Muscle of leg (tissue), 11 donors: ENCODE measurements around the gene SPEF2. TPM values are rescaled to one million over a fixed set of nuclear protein-coding genes. Genes with fewer than 3 reads are reported as not detected.

ENCODE experiments used
- DNase-seq: peaks from one replicate; pipeline ENCODE4 v3.0.0; 2013
- H3K27ac ChIP-seq: one replicate; pipeline ENCODE4 v1.5.1; 2013; ENCODE audit warnings: mild to moderate bottlenecking, low read length, control low read depth
- H3K27me3 ChIP-seq: one replicate; pipeline ENCODE4 v1.6.1; 2013; ENCODE audit warnings: low read length; ENCODE audit not compliant: control insufficient read depth, insufficient read depth
- H3K36me3 ChIP-seq: one replicate; pipeline ENCODE4 v1.6.1; 2013; ENCODE audit warnings: low read length; ENCODE audit not compliant: control insufficient read depth, insufficient read depth
- H3K4me1 ChIP-seq: one replicate; pipeline ENCODE4 v1.6.1; 2013; ENCODE audit warnings: low read length; ENCODE audit not compliant: control insufficient read depth, insufficient read depth
- H3K4me3 ChIP-seq: one replicate; pipeline ENCODE4 v1.5.1; 2013; ENCODE audit warnings: low read length, control low read depth
- H3K9me3 ChIP-seq: replicated peaks from 2 replicates; pipeline ENCODE4 v1.6.1; 2013; ENCODE audit warnings: low read depth, low read length; ENCODE audit not compliant: control insufficient read depth
- WGBS: methylation state at CpG from one replicate; pipeline ENCODE4 v1.1.5; 2013; ENCODE audit warnings: missing lambda C conversion rate; ENCODE audit not compliant: insufficient coverage; 5-methylcytosine and 5-hydroxymethylcytosine counted together
- polyA plus RNA-seq, 8 donors: library from polyadenylated mRNA; unstranded; fragments of 120-200 nt; gene quantifications; one replicate each; pipeline versions ENCODE4 v1.2.1 to v1.2.3, GENCODE V29; 2013; ENCODE audit warnings: inconsistent platforms in 1 of 8, low replicate concordance in 1 of 8; ENCODE audit not compliant: insufficient read length in 8 of 8, insufficient read depth in 1 of 8
- total RNA-seq: library from RNA; stranded (reverse); fragments of 120-200 nt; gene quantifications from one replicate; pipeline ENCODE4 v1.2.4, GENCODE V29; 2013

The SPEF2 gene
- total and polyA plus RNA-seq, 9 donors = 5.1 to 10.3 (median 8.3) TPM

DNA sequence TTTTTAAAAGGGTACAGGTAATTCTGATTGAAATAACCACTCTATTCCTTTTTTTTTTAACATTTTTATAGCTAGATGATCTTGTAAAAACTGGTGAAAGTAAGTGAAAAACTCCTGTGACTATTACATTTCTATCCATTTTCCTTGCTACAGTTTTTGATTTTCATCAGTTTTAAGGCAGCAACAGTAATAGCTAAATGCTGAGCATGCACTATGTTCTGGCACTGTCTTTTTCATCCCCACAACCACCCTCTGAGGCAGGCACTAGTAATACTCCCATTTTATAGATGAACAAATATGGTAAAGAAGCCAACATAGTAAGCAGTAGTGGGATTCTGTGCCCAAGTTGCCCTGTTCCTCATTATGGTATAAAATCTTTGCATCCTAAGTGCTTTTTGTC, 126.0 kb downstream of the SPEF2 start:
- no peaks in the 10 kb centered on the region for H3K9me3 ChIP-seq
- H3K27me3 ChIP-seq = no peaks in the 10 kb centered on the region
- no peak overlapping the region for H3K4me3 ChIP-seq
- H3K4me1 ChIP-seq = no peaks in the 10 kb centered on the region
- no peak for DNase-seq
- H3K36me3 ChIP-seq = no peaks in the 10 kb centered on the region
- no peak overlapping the region for H3K27ac ChIP-seq

DNA sequence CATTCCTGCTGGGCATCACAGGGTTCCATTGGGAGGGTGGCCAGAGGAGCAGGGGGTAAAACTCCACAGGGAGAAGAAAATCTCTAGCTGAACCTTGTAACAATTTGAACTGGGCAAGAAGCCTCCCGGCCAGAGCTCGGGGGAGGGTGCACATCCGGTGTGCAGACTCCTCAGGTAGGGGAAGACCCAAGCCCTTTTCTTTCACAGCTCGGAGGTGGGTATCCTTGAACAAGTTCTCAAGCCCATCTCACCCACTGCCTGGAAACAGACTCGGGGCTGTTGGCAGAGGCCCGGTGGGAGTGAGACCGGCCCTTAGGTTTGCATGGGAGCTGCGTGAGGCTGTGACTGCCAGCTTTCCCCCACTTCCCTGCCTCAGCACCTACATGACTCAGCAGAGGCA, 127.5 kb downstream of the SPEF2 start:
- 88% methylated on average over 4 of the region's 8 CpGs for WGBS
- no peaks in the 10 kb centered on the region for H3K9me3 ChIP-seq
- no peaks in the 10 kb centered on the region for H3K4me1 ChIP-seq
- H3K4me3 ChIP-seq = no peak overlapping the region
- H3K36me3 ChIP-seq = no peaks in the 10 kb centered on the region
- H3K27me3 ChIP-seq = no peaks in the 10 kb centered on the region
- H3K27ac ChIP-seq = no peak overlapping the region
- DNase-seq = no peak

DNA sequence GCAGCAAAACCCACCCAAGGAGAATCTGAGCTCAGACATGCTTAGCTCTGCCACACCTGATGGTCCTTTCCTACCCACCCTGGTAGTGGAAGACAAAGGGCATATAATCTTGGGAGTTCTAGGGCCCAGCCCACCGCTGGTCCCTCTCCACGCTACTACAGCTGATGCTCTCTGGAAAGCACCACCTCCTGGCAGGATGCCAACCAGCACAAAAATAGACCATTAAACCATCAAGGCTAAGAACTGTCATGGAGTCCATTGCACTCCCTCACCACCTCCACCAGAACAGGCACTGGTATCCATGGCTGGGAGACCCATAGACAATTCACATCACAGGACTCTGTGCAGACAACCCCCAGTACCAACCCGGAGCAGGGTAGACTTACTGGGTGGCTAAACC, 128.0 kb downstream of the SPEF2 start:
- Histone ChIP-seq H3K4me1 (no peaks in the 10 kb centered on the region), H3K4me3 (no peak overlapping the region), H3K27ac (no peak overlapping the region), H3K36me3 (no peaks in the 10 kb centered on the region), H3K27me3 (no peaks in the 10 kb centered on the region), H3K9me3 (no peaks in the 10 kb centered on the region)
- WGBS = 66% methylated on average over 2 of the region's 3 CpGs
- DNase-seq = no peak

DNA sequence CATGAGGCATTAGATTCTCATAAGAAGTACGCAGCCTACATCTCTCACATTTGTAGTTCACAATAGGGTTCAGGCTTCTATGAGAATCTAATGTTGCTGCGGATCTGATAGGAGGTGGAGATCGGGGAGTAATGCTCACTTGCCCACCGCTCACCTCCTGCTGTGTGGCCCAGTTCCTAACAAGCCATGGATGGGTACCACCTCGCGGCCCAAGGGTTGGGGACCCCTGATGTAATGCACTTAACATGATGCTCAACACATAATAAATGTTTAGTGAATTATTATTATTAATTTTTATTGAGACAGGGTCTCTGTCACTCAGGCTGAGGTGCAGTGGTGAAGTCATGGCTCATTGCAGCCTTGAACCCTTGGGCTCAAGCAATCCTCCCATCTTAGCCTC, 134.3 kb downstream of the SPEF2 start:
- H3K9me3 ChIP-seq = no peaks in the 10 kb centered on the region
- no CpG with 5 or more reads among the region's 6 CpGs for WGBS
- no peak overlapping the region for H3K4me3 ChIP-seq

DNA sequence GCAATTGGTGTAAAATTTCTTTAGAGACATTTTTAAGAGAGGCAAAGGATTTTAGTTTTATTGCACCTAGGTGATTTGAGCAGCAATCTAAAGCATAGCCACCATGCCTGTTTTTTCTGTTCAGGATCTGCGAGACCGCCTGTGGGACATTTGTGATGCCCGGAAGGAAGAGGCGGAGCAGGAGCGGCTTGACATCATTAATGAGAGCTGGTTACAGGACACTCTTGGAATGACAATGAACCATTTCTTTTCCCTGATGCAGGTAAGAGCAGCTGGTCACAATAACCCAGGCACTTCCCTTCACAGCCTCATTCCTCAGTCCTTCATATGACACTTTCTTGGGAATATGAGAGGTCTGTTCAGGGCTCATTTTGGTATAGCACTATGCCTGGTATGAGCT, 135.8 kb downstream of the SPEF2 start:
- H3K27me3 ChIP-seq = no peaks in the 10 kb centered on the region
- 43% methylated on average over 4 of the region's 5 CpGs for WGBS

More for the DNA sequence above, 134.3 kb downstream of the SPEF2 start:
- no peak for DNase-seq
- H3K4me1 ChIP-seq = no peaks in the 10 kb centered on the region
- no peak overlapping the region for H3K27ac ChIP-seq
- no peaks in the 10 kb centered on the region for H3K27me3 ChIP-seq
- no peaks in the 10 kb centered on the region for H3K36me3 ChIP-seq

DNA sequence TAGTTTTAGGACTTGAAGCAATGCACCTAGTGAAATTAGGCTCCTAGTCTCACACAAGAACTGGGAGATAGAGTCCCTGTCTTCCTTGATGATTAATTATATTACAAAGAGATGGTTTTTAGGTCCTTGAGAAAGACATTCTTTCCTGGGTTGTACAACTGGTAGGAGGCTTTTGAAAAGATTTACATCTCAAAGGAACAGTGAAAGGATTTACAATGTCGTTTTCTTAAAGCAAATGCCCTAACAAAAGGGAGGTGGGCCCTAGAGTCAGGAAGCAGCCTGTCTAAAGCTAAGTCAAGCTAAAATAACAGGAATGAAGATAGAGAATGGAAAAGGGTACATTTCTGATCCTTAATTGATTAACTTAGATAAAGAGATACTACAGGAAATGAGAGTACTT, 136.8 kb downstream of the SPEF2 start:
- 33% methylated on average over 1 of the region's 1 CpG for WGBS

More for the DNA sequence above, 135.8 kb downstream of the SPEF2 start:
- Histone ChIP-seq H3K4me3 (no peak overlapping the region), H3K4me1 (no peaks in the 10 kb centered on the region), H3K36me3 (no peaks in the 10 kb centered on the region), H3K9me3 (no peaks in the 10 kb centered on the region), H3K27ac (no peak overlapping the region)
- DNase-seq = no peak

DNA sequence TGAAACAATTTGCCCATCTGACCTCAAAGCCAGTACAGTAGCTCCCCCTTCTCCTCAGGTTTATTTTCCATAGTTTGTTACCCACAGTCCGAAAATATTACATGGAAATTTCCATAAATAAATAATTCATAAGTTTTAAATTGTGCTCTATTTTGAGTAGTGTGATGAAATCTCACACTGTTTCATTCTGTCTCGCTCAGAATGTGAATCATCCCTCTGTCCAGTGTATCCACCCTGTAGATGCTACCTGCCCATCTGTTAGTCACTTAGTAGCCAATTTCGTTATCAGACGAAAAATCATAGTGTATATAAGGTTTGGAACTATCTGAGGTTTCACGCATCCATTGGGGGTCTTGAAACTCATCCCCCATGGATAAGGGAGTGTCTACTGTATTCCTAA, 138.3 kb downstream of the SPEF2 start:
- WGBS = no CpG with 5 or more reads among the region's 5 CpGs
- Histone ChIP-seq H3K4me1 (no peaks in the 10 kb centered on the region), H3K27ac (no peak overlapping the region), H3K27me3 (no peaks in the 10 kb centered on the region), H3K36me3 (no peaks in the 10 kb centered on the region), H3K4me3 (no peak overlapping the region), H3K9me3 (no peaks in the 10 kb centered on the region)
- DNase-seq = no peak

More for the DNA sequence above, 136.8 kb downstream of the SPEF2 start:
- Histone ChIP-seq H3K4me3 (no peak overlapping the region), H3K36me3 (no peaks in the 10 kb centered on the region), H3K9me3 (no peaks in the 10 kb centered on the region), H3K27me3 (no peaks in the 10 kb centered on the region), H3K27ac (no peak overlapping the region), H3K4me1 (no peaks in the 10 kb centered on the region)
- DNase-seq = no peak

DNA sequence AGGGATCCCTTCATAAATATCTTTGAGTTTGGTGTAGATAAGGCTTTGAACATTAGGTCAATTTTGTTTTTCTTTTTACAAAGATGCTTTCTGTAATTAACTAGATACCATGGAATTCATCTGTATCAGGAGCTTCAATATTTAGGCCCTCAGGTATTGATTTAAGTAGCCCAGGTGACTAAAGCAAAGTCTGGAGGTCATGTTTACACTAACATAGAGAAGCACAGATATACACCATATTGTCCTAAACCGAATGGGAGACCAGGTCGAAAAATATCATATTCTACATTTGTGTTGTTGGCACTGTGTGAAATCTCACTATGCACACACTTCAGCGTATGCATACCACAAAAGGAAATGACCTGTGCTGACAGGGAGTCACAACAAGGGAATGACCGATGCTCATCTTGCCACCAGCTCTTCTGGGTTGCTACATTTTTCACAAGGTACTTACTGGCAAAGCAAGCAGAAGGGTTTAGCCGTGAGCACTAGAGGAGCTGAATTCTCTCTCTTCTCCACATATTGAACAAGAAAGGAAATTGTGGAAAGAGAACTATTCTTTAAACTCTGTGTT, 140.6 kb downstream of the SPEF2 start:
- Histone ChIP-seq H3K9me3 (no peaks in the 10 kb centered on the region), H3K4me1 (no peaks in the 10 kb centered on the region), H3K36me3 (no peaks in the 10 kb centered on the region), H3K4me3 (no peak overlapping the region), H3K27ac (no peak overlapping the region), H3K27me3 (no peaks in the 10 kb centered on the region)
- DNase-seq = no peak
- WGBS = 100% methylated on average over 1 of the region's 5 CpGs

DNA sequence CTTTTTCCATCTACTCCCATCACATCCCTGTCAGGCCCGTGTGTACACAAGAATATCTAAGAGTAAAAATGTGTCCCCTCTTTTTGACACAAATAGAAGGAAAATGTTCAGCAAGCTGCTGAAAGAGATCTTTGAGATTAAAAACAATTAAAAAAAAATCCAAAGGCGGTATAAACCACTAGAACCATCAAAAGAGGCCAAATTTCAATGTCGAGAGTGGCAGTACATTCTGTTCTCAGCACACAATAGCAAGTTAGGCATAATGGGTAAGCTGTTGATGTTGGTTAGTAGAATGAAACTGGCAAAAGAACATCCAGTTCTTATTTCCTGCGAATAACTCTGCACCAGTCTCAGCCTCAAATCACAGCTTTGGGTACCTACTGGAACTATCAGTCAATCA, 143.9 kb downstream of the SPEF2 start:
- no peaks in the 10 kb centered on the region for H3K9me3 ChIP-seq
- H3K27me3 ChIP-seq = no peaks in the 10 kb centered on the region
- WGBS = no CpG with 5 or more reads among the region's 4 CpGs
- no peaks in the 10 kb centered on the region for H3K4me1 ChIP-seq
- no peaks in the 10 kb centered on the region for H3K36me3 ChIP-seq
- DNase-seq = no peak
- H3K27ac ChIP-seq = no peak overlapping the region
- H3K4me3 ChIP-seq = no peak overlapping the region

DNA sequence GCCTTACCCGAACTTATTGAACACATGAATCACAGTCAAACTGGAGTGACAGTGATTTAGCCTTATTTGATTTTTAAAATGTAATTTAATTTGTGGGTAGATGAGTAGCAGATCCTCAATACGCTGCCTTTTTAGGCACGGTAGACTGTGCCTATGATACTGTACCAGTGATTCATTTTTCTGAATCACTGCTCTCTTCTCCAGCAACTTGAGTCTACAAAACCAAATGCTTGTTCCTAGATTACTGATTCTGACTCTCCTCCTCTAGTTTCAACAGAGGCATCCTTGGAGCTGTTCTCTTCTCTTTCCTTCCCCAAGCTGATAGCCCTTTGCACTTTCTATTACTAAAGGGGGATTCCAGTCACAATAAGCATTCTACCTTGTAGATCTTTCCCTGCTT, 144.7 kb downstream of the SPEF2 start:
- no peaks in the 10 kb centered on the region for H3K9me3 ChIP-seq
- DNase-seq = no peak
- H3K27me3 ChIP-seq = no peaks in the 10 kb centered on the region
- no peak overlapping the region for H3K4me3 ChIP-seq
- H3K27ac ChIP-seq = no peak overlapping the region
- no CpG with 5 or more reads among the region's 3 CpGs for WGBS
- no peaks in the 10 kb centered on the region for H3K36me3 ChIP-seq
- no peaks in the 10 kb centered on the region for H3K4me1 ChIP-seq

DNA sequence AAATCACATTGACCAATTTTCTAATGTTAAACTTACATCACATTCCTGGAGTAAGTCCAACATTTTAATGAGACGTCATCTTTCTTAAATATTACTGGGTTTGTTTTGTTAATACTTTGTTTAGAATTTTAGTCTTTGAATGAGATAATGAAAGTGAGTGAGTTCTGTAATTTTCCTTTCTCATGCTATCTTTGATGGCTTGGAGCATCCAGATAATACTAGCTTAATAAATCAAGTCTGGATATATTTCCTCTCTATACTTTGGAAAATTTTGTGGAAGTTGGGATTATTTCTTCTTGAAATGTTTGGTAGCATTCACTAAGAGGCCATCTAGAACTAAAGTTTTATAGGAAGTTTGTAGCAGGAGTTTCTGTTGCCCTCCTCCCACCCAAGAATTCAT, 148.3 kb downstream of the SPEF2 start:
- Histone ChIP-seq H3K4me1 (no peaks in the 10 kb centered on the region), H3K36me3 (no peaks in the 10 kb centered on the region), H3K27ac (no peak overlapping the region), H3K4me3 (no peak overlapping the region), H3K27me3 (no peaks in the 10 kb centered on the region), H3K9me3 (no peaks in the 10 kb centered on the region)
- WGBS = no CpG with 5 or more reads among the region's 1 CpG
- DNase-seq = no peak
